Measurements from ENCODE around the gene FGF14.
A peak's percentile ranks its signal among the peaks of the same experiment; 100 is the strongest.

The FGF14 gene

GRCh38 chr13:101785858-101786257, 616.0 kb downstream of the FGF14 start:
- no peak for DNase-seq (ENCODE audit: low read depth)

- DNase-seq (ENCODE audit: low read depth), result no peak
These were observed 617.5 kb downstream of the FGF14 start for GRCh38 chr13:101784313-101784712.

- no peak for DNase-seq (ENCODE audit: low read depth)
These were observed 618.3 kb downstream of the FGF14 start for GRCh38 chr13:101783554-101783953.

GRCh38 chr13:101780211-101780610, 621.6 kb downstream of the FGF14 start:
- no peak for DNase-seq (ENCODE audit: low read depth)

- DNase-seq (ENCODE audit: low read depth), result no peak
These were observed 622.7 kb downstream of the FGF14 start for GRCh38 chr13:101779147-101779546.

- no peak for DNase-seq (ENCODE audit: low read depth)
These were observed 626.6 kb downstream of the FGF14 start for GRCh38 chr13:101775267-101775666.

- no peak for DNase-seq (ENCODE audit: low read depth)
These were observed 627.5 kb downstream of the FGF14 start for GRCh38 chr13:101774393-101774792.

GRCh38 chr13:101773062-101773461, 628.8 kb downstream of the FGF14 start:
- DNase-seq (ENCODE audit: low read depth), result no peak

- no peak for DNase-seq (ENCODE audit: low read depth)
These were observed 634.7 kb downstream of the FGF14 start for GRCh38 chr13:101767131-101767530.

GRCh38 chr13:101763191-101763590, 638.7 kb downstream of the FGF14 start:
- DNase-seq (ENCODE audit: low read depth), result no peak

GRCh38 chr13:101757446-101758039, 644.3 kb downstream of the FGF14 start:
- no peak for DNase-seq (ENCODE audit: low read depth)

GRCh38 chr13:101755228-101755887, 646.5 kb downstream of the FGF14 start:
- no peak for DNase-seq (ENCODE audit: low read depth)

GRCh38 chr13:101752432-101752831, 649.4 kb downstream of the FGF14 start:
- DNase-seq (ENCODE audit: low read depth), result no peak

GRCh38 chr13:101751488-101751887, 650.4 kb downstream of the FGF14 start:
- DNase-seq (ENCODE audit: low read depth), result peak; percentile 38

GRCh38 chr13:101749584-101749983, 652.3 kb downstream of the FGF14 start:
- no peak for DNase-seq (ENCODE audit: low read depth)

GRCh38 chr13:101747039-101747438, 654.8 kb downstream of the FGF14 start:
- DNase-seq (ENCODE audit: low read depth), result no peak

- DNase-seq (ENCODE audit: low read depth), result no peak
These were observed 655.3 kb downstream of the FGF14 start for GRCh38 chr13:101746513-101746912.

- no peak for DNase-seq (ENCODE audit: low read depth)
These were observed 662.3 kb downstream of the FGF14 start for GRCh38 chr13:101739382-101740178.

- no peak for DNase-seq (ENCODE audit: low read depth)
These were observed 663.5 kb downstream of the FGF14 start for GRCh38 chr13:101738336-101738735.

GRCh38 chr13:101736566-101736965, 665.3 kb downstream of the FGF14 start:
- no peak for DNase-seq (ENCODE audit: low read depth)

GRCh38 chr13:101730420-101731000, 671.3 kb downstream of the FGF14 start:
- no peak for DNase-seq (ENCODE audit: low read depth)

GRCh38 chr13:101728615-101729014, 673.2 kb downstream of the FGF14 start:
- DNase-seq (ENCODE audit: low read depth), result no peak

GRCh38 chr13:101728021-101728420, 673.8 kb downstream of the FGF14 start:
- no peak for DNase-seq (ENCODE audit: low read depth)

All from HS-5 (cell line).